Embryonic facial prominence (tissue), 1 donor: ENCODE measurements around the gene CES4A.
"Not testable (repeated sequence)": the region's sequence is repeated elsewhere in the genome, so short reads cannot be mapped to it uniquely, and the experiment has no call there.

Source experiments
- DNase-seq: peaks from one replicate; pipeline ENCODE4 v3.0.0-alpha.2; 2016; ENCODE audit errors: extremely low spot score

CES4A gene

GRCh38 chr16:66984892-66985311 is 3.5 kb upstream of the CES4A start:
- no peak for DNase-seq

- no peak for DNase-seq
These were observed 1.8 kb upstream of the CES4A start for GRCh38 chr16:66986559-66986958.

GRCh38 chr16:66991545-66992077 is 3.2 kb downstream of the CES4A start:
- DNase-seq: no peak

- not testable (repeated sequence) for DNase-seq
These were observed 5.2 kb downstream of the CES4A start for GRCh38 chr16:66993558-66993957.

GRCh38 chr16:66996324-66996982 is 8.1 kb downstream of the CES4A start:
- no peak for DNase-seq

- DNase-seq: no peak
These were observed 8.6 kb downstream of the CES4A start for GRCh38 chr16:66996983-66997358.

- no peak for DNase-seq
These were observed 12.3 kb downstream of the CES4A start for GRCh38 chr16:67000384-67001351.

- no peak for DNase-seq
These were observed 13.3 kb downstream of the CES4A start for GRCh38 chr16:67001726-67002125.

- DNase-seq: no peak
These were observed 18.7 kb downstream of the CES4A start for GRCh38 chr16:67006930-67007658.

- DNase-seq: no peak
These were observed 20.8 kb downstream of the CES4A start for GRCh38 chr16:67009158-67009557.

GRCh38 chr16:67011274-67011673 is 22.9 kb downstream of the CES4A start:
- no peak for DNase-seq

GRCh38 chr16:67013233-67013822 is 24.9 kb downstream of the CES4A start:
- no peak for DNase-seq

GRCh38 chr16:67013823-67014633 is 25.6 kb downstream of the CES4A start:
- peak; percentile 64 for DNase-seq

GRCh38 chr16:67014634-67015312 is 26.4 kb downstream of the CES4A start:
- no peak for DNase-seq

- no peak for DNase-seq
These were observed 26.9 kb downstream of the CES4A start for GRCh38 chr16:67015313-67015731.

GRCh38 chr16:67016143-67016542 is 27.8 kb downstream of the CES4A start:
- DNase-seq: no peak

GRCh38 chr16:67016681-67017420 is 28.5 kb downstream of the CES4A start:
- no peak for DNase-seq

- no peak for DNase-seq
These were observed 29.0 kb downstream of the CES4A start for GRCh38 chr16:67017421-67017750.

GRCh38 chr16:67017810-67018488 is 29.6 kb downstream of the CES4A start:
- DNase-seq: peak; percentile 61
